Activated naive CD8-positive, alpha-beta T cell (primary cell): ENCODE results near the gene DONSON.
"Not testable (repeated sequence)": the region's sequence is repeated elsewhere in the genome, so short reads cannot be mapped to it uniquely, and the experiment has no call there.

ENCODE experiments used
- H3K27ac Mint-ChIP-seq: one replicate; pipeline ENCODE4 v1.8.0; 2021; ENCODE audit warnings: mixed read lengths
- H3K27me3 Mint-ChIP-seq: one replicate; pipeline ENCODE4 v1.8.0; 2021; ENCODE audit warnings: mixed read lengths
- H3K36me3 Mint-ChIP-seq: one replicate; pipeline ENCODE4 v1.8.0; 2021; ENCODE audit warnings: mixed read lengths
- H3K4me1 Mint-ChIP-seq: one replicate; pipeline ENCODE4 v1.8.0; 2021; ENCODE audit warnings: low read depth, mixed read lengths
- H3K4me3 Mint-ChIP-seq: one replicate; pipeline ENCODE4 v1.8.0; 2021; ENCODE audit warnings: mild to moderate bottlenecking, mixed read lengths
- H3K9me3 Mint-ChIP-seq: one replicate; pipeline ENCODE4 v1.8.0; 2021; ENCODE audit warnings: low read depth, mixed read lengths

DONSON gene

GRCh38 chr21:33576741-33577141 is 11.7 kb downstream of the DONSON start:
- H3K27me3 Mint-ChIP-seq, H3K36me3 Mint-ChIP-seq, H3K9me3 Mint-ChIP-seq, H3K4me3 Mint-ChIP-seq: not testable (repeated sequence)
- Mint-ChIP-seq H3K4me1 (peaks cover 12% of the 10 kb centered on the region), H3K27ac (peak overlapping the region; percentile 28)

GRCh38 chr21:33572350-33572749 is 16.1 kb downstream of the DONSON start:
- no peak overlapping the region for H3K4me3 Mint-ChIP-seq
- H3K36me3 Mint-ChIP-seq, result peaks cover 2% of the 10 kb centered on the region

DNA sequence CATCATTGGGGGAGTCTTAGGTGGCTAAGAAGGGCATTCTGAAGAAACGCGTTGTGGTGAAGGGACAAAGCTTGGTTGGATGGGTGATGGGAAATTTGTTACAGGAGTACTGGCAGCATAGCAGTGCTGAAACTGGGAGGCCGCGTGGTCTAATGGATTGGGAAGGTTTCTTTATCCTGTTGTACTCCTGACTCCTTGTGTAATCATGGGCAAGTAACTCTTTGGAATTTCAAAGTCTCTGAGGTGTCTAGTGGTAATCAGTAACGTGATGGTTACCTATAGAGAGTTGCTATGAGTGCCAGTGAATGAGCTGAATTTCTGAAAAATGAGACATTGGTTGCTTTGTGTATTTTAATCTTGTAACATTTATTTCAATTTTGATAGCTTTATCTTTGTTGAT is 18.5 kb downstream of the DONSON start:
- Mint-ChIP-seq H3K9me3 (no peaks in the 10 kb centered on the region), H3K27me3 (no peaks in the 10 kb centered on the region), H3K4me3 (no peak overlapping the region), H3K36me3 (no peaks in the 10 kb centered on the region), H3K27ac (peak overlapping the region; percentile 72), H3K4me1 (peaks cover 27% of the 10 kb centered on the region)

More at GRCh38 chr21:33572350-33572749, 16.1 kb downstream of the DONSON start:
- H3K27ac Mint-ChIP-seq, result no peak overlapping the region
- H3K27me3 Mint-ChIP-seq, result no peaks in the 10 kb centered on the region
- H3K9me3 Mint-ChIP-seq, result no peaks in the 10 kb centered on the region
- peaks cover 21% of the 10 kb centered on the region for H3K4me1 Mint-ChIP-seq

DNA sequence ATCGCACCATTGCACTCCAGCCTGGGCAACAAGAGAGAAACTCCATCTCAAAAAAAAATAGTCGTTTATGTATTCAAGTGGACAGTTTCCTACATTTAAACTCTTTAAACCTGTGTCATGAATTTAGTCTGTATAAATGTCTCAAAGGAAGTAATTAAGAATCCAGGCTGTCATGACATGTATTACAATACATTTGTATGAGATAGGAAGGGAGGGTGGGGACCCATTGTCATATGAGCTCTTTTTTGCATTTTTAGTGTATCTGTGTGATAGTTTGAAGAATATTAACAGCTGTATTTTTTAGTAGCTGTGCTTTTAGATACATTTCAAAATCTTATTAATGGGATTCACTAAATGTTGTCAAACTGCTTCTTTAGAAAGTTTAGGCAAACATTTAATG is 20.0 kb downstream of the DONSON start:
- peak overlapping the region; percentile 46 for H3K27ac Mint-ChIP-seq
- no peaks in the 10 kb centered on the region for H3K27me3 Mint-ChIP-seq
- no peaks in the 10 kb centered on the region for H3K36me3 Mint-ChIP-seq
- peaks cover 29% of the 10 kb centered on the region for H3K4me1 Mint-ChIP-seq
- no peaks in the 10 kb centered on the region for H3K9me3 Mint-ChIP-seq
- H3K4me3 Mint-ChIP-seq, result no peak overlapping the region

DNA sequence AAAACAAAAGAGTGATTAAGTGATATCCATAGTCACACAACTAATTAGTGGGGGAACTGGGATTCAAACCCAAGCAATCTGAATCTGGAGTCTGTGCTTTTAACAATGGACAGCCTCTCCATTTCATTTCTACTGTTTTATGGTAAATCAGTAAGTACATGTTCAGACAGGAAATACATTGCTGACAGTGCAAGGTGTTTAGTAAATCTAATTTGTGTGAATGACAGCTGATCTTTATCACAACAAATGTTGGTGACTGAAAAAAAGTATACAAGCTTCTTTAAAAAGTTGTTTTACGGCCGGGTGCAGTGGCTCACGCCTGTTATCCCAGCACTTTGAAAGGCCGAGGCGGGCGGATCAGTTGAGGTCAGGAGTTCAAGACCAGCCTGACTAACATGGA is 20.6 kb downstream of the DONSON start:
- Mint-ChIP-seq H3K27me3 (no peaks in the 10 kb centered on the region), H3K9me3 (no peaks in the 10 kb centered on the region), H3K4me1 (peaks cover 32% of the 10 kb centered on the region), H3K4me3 (no peak overlapping the region), H3K27ac (peak overlapping the region; percentile 46), H3K36me3 (no peaks in the 10 kb centered on the region)

GRCh38 chr21:33566514-33566913 is 22.0 kb downstream of the DONSON start:
- no peak overlapping the region for H3K27ac Mint-ChIP-seq

DNA sequence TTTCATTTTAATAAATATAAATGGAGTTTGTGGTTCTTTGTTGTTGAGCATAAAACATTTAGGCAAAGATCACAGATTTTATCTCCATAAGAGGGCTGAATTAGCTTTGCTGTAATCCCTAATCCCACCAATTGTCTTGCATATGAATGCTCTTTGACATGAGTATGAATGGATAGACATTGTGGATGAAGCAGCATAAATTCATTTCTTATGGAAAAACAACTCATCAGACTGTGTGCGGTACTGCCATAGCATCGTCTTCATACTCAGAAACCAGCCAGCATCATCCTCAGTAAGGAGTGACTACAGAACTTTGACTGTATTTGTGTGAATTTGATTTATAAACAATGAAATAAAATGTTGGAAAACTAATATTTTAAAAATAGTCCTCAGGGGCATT is 26.1 kb downstream of the DONSON start:
- Mint-ChIP-seq H3K27me3 (no peaks in the 10 kb centered on the region), H3K36me3 (peaks cover 12% of the 10 kb centered on the region), H3K27ac (no peak overlapping the region), H3K9me3 (no peaks in the 10 kb centered on the region), H3K4me1 (peaks cover 52% of the 10 kb centered on the region), H3K4me3 (no peak overlapping the region)

More at GRCh38 chr21:33566514-33566913, 22.0 kb downstream of the DONSON start:
- Mint-ChIP-seq H3K4me3 (no peak overlapping the region), H3K9me3 (no peaks in the 10 kb centered on the region), H3K4me1 (peaks cover 40% of the 10 kb centered on the region), H3K36me3 (peaks cover under 1% of the 10 kb centered on the region), H3K27me3 (no peaks in the 10 kb centered on the region)

- Mint-ChIP-seq H3K36me3 (peaks cover 12% of the 10 kb centered on the region), H3K4me1 (peaks cover 58% of the 10 kb centered on the region), H3K4me3 (peak overlapping the region; percentile 25)
Measured at GRCh38 chr21:33561373-33561772, 27.1 kb downstream of the DONSON start.

DNA sequence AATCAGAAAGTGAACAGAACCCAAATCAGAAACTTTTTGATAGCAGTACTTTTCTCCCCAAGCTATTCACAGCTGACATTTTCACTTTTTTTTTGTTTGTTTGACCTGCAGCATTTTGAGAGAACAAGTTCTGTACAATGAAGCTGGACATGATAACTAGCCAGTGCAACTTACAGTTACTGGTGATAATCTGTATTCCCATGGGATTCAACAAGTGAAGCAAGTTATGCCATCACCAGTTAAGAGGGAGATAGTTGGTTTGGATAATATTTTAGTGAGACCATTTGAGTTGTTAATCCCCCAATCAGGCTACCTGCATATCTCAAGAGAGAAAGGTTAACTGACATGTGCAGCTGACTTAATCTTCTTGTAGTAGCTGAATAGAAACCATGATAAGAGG is 27.5 kb downstream of the DONSON start:
- Mint-ChIP-seq H3K4me1 (peaks cover 62% of the 10 kb centered on the region), H3K4me3 (peak overlapping the region; percentile 25), H3K9me3 (no peaks in the 10 kb centered on the region), H3K36me3 (peaks cover 12% of the 10 kb centered on the region), H3K27ac (peak overlapping the region; percentile 77), H3K27me3 (no peaks in the 10 kb centered on the region)

More at GRCh38 chr21:33561373-33561772, 27.1 kb downstream of the DONSON start:
- H3K9me3 Mint-ChIP-seq, result no peaks in the 10 kb centered on the region
- no peaks in the 10 kb centered on the region for H3K27me3 Mint-ChIP-seq
- H3K27ac Mint-ChIP-seq, result peak overlapping the region; percentile 77

GRCh38 chr21:33559813-33560212 is 28.7 kb downstream of the DONSON start:
- Mint-ChIP-seq H3K36me3 (peaks cover 12% of the 10 kb centered on the region), H3K27ac (no peak overlapping the region), H3K4me1 (peaks cover 67% of the 10 kb centered on the region), H3K9me3 (no peaks in the 10 kb centered on the region), H3K27me3 (no peaks in the 10 kb centered on the region), H3K4me3 (no peak overlapping the region)

DNA sequence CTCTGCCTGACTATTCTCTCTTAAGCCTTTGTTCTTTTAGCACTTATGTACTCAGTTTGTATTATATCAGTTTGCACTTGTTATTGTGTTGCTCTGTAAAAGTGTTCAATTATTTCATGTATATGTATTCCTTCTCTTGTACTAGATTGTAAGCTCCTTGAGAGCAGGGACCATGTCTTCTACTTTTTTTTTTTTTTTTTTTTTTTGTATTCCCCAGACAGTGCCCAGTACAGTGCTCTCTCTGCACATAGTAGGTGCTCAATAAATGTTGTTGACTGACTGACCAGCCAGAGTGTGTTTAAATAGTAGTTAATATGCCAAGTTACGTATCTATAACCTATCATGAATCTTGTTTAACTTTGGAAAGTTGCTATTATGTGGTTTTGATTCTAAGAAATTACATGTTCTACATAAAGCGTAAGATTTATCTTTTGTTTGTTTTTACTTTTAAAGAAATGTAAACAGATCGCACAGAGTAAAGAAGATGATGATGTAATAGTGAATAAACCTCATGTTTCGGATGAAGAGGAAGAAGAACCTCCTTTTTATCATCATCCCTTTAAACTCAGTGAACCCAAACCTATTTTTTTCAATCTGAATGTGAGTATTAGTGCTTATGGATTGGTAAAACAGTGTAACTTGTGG is 29.6 kb downstream of the DONSON start:
- H3K4me3 Mint-ChIP-seq, result no peak overlapping the region
- H3K9me3 Mint-ChIP-seq, result no peaks in the 10 kb centered on the region
- H3K27me3 Mint-ChIP-seq, result no peaks in the 10 kb centered on the region
- peaks cover 76% of the 10 kb centered on the region for H3K4me1 Mint-ChIP-seq
- peaks cover 16% of the 10 kb centered on the region for H3K36me3 Mint-ChIP-seq
- H3K27ac Mint-ChIP-seq, result peak overlapping the region; percentile 36

- Mint-ChIP-seq H3K9me3 (no peaks in the 10 kb centered on the region), H3K36me3 (peaks cover 18% of the 10 kb centered on the region), H3K4me3 (no peak overlapping the region), H3K27ac (no peak overlapping the region), H3K4me1 (peaks cover 75% of the 10 kb centered on the region), H3K27me3 (no peaks in the 10 kb centered on the region)
Measured at GRCh38 chr21:33557447-33557846, 31.0 kb downstream of the DONSON start.

DNA sequence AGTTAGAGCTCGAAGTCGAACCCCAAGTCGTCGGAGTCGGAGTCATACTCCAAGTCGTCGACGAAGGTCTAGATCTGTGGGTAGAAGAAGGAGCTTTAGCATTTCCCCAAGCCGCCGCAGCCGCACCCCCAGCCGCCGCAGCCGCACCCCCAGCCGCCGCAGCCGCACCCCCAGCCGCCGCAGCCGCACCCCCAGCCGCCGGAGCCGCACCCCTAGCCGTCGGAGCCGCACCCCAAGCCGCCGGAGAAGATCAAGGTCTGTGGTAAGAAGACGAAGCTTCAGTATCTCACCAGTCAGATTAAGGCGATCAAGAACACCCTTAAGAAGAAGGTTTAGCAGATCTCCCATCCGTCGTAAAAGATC is 33.5 kb downstream of the DONSON start:
- Mint-ChIP-seq H3K4me3 (peak overlapping the region; percentile 28), H3K27ac (no peak overlapping the region), H3K4me1 (peaks cover 58% of the 10 kb centered on the region), H3K36me3 (peaks cover 14% of the 10 kb centered on the region), H3K9me3 (no peaks in the 10 kb centered on the region), H3K27me3 (no peaks in the 10 kb centered on the region)

DNA sequence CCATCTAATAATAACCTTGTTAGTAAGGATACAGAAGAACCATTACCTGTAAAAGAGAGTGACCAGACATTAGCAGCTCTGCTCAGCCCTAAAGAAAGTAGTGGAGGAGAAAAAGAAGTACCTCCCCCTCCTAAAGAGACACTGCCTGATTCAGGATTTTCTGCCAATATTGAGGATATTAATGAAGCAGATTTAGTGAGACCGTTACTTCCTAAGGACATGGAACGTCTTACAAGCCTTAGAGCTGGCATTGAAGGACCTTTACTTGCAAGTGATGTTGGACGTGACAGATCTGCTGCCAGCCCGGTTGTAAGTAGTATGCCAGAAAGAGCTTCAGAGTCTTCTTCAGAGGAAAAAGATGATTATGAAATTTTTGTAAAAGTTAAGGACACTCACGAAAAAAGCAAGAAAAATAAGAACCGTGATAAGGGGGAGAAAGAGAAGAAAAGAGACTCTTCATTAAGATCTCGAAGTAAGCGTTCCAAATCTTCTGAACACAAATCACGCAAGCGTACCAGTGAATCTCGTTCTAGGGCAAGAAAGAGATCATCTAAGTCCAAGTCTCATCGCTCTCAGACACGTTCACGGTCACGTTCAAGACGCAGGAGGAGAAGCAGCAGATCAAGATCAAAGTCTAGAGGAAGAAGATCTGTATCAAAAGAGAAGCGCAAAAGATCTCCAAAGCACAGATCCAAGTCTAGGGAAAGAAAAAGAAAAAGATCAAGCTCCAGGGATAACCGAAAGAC is 34.1 kb downstream of the DONSON start:
- no peak overlapping the region for H3K27ac Mint-ChIP-seq
- H3K4me1 Mint-ChIP-seq, result peaks cover 56% of the 10 kb centered on the region
- H3K27me3 Mint-ChIP-seq, result no peaks in the 10 kb centered on the region
- H3K36me3 Mint-ChIP-seq, result peaks cover 14% of the 10 kb centered on the region
- H3K9me3 Mint-ChIP-seq, result no peaks in the 10 kb centered on the region
- H3K4me3 Mint-ChIP-seq, result peak overlapping the region; percentile 28

DNA sequence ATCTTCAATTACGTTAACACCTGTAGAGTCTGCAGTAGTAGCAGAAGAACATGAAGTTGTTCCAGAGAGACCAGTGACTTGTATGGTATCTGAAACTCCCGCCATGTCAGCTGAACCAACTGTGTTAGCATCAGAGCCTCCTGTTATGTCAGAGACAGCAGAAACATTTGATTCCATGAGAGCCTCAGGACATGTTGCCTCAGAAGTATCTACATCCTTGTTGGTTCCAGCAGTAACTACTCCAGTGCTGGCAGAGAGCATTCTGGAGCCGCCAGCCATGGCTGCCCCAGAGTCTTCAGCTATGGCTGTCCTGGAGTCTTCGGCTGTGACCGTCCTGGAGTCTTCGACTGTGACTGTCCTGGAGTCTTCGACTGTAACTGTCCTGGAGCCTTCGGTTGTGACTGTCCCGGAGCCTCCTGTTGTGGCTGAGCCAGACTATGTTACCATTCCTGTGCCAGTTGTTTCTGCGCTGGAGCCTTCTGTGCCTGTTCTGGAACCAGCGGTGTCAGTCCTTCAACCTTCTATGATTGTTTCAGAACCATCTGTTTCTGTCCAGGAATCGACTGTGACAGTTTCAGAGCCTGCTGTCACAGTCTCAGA is 35.4 kb downstream of the DONSON start:
- H3K27ac Mint-ChIP-seq, result no peak overlapping the region
- no peaks in the 10 kb centered on the region for H3K9me3 Mint-ChIP-seq
- H3K36me3 Mint-ChIP-seq, result peaks cover 9% of the 10 kb centered on the region
- H3K27me3 Mint-ChIP-seq, result no peaks in the 10 kb centered on the region
- H3K4me1 Mint-ChIP-seq, result peaks cover 59% of the 10 kb centered on the region
- no peak overlapping the region for H3K4me3 Mint-ChIP-seq
